Glutamatergic neuron (in vitro differentiated cells): ENCODE data around the gene SLX9. TPM values are rescaled to one million over a fixed set of nuclear protein-coding genes. Genes with fewer than 3 reads are reported as not detected.

Experiments
- DNase-seq: peaks from one replicate; pipeline ENCODE4 v3.0.0; 2022
- H3K27ac Mint-ChIP-seq: one replicate; pipeline ENCODE4 v1.8.0; 2020; ENCODE audit warnings: mild to moderate bottlenecking, mixed read lengths, inconsistent platforms; ENCODE audit not compliant: unreplicated experiment
- H3K27me3 Mint-ChIP-seq: one replicate; pipeline ENCODE4 v1.8.0; 2020; ENCODE audit warnings: mild to moderate bottlenecking, moderate library complexity, mixed read lengths, inconsistent platforms; ENCODE audit not compliant: unreplicated experiment
- H3K36me3 Mint-ChIP-seq: one replicate; pipeline ENCODE4 v1.8.0; 2020; ENCODE audit warnings: mild to moderate bottlenecking, mixed read lengths, inconsistent platforms; ENCODE audit not compliant: unreplicated experiment
- H3K4me1 Mint-ChIP-seq: one replicate; pipeline ENCODE4 v1.8.0; 2020; ENCODE audit warnings: mild to moderate bottlenecking, low read depth, mixed read lengths, inconsistent platforms; ENCODE audit not compliant: unreplicated experiment
- H3K4me3 Mint-ChIP-seq: one replicate; pipeline ENCODE4 v1.8.0; 2020; ENCODE audit warnings: mild to moderate bottlenecking, mixed read lengths, inconsistent platforms; ENCODE audit not compliant: unreplicated experiment
- H3K9me3 Mint-ChIP-seq: one replicate; pipeline ENCODE4 v1.8.0; 2020; ENCODE audit warnings: mild to moderate bottlenecking, moderate library complexity, mixed read lengths, inconsistent platforms; ENCODE audit not compliant: unreplicated experiment
- total RNA-seq: library from RNA; stranded (reverse); fragmentation: NEBNext Ultra II Directional; extraction: Animal tissue kit (Norgen Biotek cat#: 25700); gene quantifications from one replicate; pipeline ENCODE4 v1.2.1, GENCODE V29; 2021; ENCODE audit not compliant: unreplicated experiment
- TF ChIP-seq, protein P1 (sequence below): fragments of 200-600 bp; sonication (generic); IDR thresholded peaks from one replicate; pipeline ENCODE4 v1.5.0; 2021; ENCODE audit not compliant: partially characterized antibody, unreplicated experiment

SLX9 gene
- total RNA-seq, 1 donor from 2014 or later: 30.7 TPM

DNA sequence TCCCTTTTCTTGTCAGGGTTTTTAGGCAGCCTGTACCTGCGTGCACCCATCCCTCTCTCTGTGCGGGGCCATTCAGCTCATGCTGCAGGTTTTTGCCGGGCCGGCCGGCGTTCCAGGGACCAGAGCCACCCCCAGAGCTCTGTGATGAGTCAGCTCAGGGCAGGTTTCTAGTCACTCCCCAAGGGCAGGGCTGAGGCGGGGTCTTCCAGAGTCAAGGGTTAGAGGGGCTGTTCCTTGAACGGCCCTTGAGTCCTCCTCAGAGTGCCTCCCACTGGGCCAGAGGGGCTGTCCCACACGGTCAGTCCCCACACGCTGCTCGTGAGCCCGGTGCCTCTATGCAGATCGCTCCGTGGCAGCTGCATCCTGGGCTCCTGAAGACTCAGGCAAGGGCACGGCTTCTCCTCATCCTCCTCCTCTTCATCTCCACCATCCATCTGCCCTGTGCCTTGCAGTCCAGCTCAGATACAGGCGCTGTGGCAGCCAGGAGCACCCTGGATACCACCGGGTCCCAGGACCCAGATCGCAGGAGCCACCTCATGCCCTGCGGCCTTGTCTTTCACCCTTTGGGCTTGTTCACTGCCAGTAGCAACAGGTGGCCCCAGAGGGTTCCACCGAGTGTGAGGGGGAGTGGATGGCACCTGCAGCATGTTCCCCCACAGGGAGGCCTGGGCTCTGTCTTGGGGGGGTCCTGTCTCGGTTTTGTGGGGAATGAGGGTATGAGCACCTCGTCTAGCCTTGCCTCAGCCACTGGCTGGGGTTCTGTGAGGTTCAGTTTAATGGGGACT is 17.4 kb downstream of the SLX9 start:
- Mint-ChIP-seq H3K36me3 (no peaks in the 10 kb centered on the region), H3K4me1 (peaks cover 27% of the 10 kb centered on the region), H3K9me3 (peaks cover 11% of the 10 kb centered on the region), H3K4me3 (no peak overlapping the region), H3K27ac (no peak overlapping the region), H3K27me3 (peaks cover 7% of the 10 kb centered on the region)
- DNase-seq: peak; percentile 22
- TF ChIP-seq, protein P1, sequence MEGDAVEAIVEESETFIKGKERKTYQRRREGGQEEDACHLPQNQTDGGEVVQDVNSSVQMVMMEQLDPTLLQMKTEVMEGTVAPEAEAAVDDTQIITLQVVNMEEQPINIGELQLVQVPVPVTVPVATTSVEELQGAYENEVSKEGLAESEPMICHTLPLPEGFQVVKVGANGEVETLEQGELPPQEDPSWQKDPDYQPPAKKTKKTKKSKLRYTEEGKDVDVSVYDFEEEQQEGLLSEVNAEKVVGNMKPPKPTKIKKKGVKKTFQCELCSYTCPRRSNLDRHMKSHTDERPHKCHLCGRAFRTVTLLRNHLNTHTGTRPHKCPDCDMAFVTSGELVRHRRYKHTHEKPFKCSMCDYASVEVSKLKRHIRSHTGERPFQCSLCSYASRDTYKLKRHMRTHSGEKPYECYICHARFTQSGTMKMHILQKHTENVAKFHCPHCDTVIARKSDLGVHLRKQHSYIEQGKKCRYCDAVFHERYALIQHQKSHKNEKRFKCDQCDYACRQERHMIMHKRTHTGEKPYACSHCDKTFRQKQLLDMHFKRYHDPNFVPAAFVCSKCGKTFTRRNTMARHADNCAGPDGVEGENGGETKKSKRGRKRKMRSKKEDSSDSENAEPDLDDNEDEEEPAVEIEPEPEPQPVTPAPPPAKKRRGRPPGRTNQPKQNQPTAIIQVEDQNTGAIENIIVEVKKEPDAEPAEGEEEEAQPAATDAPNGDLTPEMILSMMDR: no peak

GRCh38 chr21:44957901-44958451 is 18.1 kb downstream of the SLX9 start:
- Mint-ChIP-seq H3K4me1 (peaks cover 34% of the 10 kb centered on the region), H3K36me3 (no peaks in the 10 kb centered on the region), H3K27ac (no peak overlapping the region), H3K9me3 (peaks cover 9% of the 10 kb centered on the region), H3K4me3 (no peak overlapping the region), H3K27me3 (peaks cover 4% of the 10 kb centered on the region)
- TF ChIP-seq, protein P1: no peak
- peak; percentile 24 for DNase-seq

GRCh38 chr21:44958471-44959191 is 18.8 kb downstream of the SLX9 start:
- Mint-ChIP-seq H3K4me3 (no peak overlapping the region), H3K27me3 (peaks cover 4% of the 10 kb centered on the region), H3K4me1 (peaks cover 34% of the 10 kb centered on the region), H3K36me3 (no peaks in the 10 kb centered on the region), H3K9me3 (peaks cover 9% of the 10 kb centered on the region), H3K27ac (no peak overlapping the region)
- peak; percentile 41 for DNase-seq
- TF ChIP-seq, protein P1: no peak

- Mint-ChIP-seq H3K9me3 (peaks cover 9% of the 10 kb centered on the region), H3K4me3 (no peak overlapping the region), H3K36me3 (no peaks in the 10 kb centered on the region), H3K27ac (no peak overlapping the region), H3K4me1 (peaks cover 39% of the 10 kb centered on the region), H3K27me3 (peaks cover 1% of the 10 kb centered on the region)
- no peak for DNase-seq
- TF ChIP-seq, protein P1: no peak
Observed at GRCh38 chr21:44959376-44960091, 19.7 kb downstream of the SLX9 start.
